HG03196 (cell line): ENCODE measurements around the gene RIMBP2.

Experiments used
- ATAC-seq: cut with Tn5 transposase; IDR thresholded peaks from one replicate; pipeline ENCODE4 v1.9.1; 2021; ENCODE audit not compliant: unreplicated experiment

Gene RIMBP2

GRCh38 chr12:130454296-130454695, 261.8 kb downstream of the RIMBP2 start:
- no peak for ATAC-seq

DNA sequence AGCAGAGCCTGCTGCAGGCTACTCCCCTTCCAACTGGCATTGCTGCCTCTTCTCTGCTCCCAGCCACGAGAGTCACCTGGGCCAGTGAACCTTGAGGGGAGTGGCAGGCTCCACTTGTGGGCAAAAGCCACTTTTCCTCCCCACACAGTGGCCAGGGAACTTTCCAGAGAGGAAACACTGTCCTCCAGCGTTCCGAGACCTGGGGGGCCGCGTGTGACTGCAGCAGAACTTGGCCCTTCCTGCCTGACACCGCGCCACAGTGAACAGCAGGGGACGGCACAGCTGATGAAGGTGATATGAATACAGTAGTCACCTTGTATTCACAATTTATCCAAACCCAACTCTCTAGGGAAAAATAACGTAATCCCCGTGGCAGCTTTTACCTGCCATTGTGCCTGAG, 263.6 kb downstream of the RIMBP2 start:
- no peak for ATAC-seq

GRCh38 chr12:130451001-130451930, 264.8 kb downstream of the RIMBP2 start:
- ATAC-seq: no peak

DNA sequence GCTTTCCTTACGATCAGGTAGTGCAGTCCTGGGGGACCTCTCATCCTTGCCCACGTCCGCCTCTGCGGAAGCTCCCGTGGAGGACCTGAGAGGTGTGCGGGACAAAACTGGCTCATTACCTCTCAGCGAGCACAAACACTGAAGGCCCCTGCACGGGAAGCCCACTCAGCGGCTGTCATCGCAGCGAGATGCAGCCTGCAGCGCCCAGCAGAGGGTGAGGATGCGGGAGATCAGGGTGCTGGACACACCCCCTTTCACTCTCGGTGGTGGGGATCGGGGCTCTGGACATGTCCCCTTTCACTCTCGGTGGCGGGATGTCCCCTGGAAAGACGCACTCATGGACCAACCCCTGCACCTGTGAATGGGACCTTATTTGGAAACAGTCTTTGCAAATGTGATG, 266.8 kb downstream of the RIMBP2 start:
- no peak for ATAC-seq

DNA sequence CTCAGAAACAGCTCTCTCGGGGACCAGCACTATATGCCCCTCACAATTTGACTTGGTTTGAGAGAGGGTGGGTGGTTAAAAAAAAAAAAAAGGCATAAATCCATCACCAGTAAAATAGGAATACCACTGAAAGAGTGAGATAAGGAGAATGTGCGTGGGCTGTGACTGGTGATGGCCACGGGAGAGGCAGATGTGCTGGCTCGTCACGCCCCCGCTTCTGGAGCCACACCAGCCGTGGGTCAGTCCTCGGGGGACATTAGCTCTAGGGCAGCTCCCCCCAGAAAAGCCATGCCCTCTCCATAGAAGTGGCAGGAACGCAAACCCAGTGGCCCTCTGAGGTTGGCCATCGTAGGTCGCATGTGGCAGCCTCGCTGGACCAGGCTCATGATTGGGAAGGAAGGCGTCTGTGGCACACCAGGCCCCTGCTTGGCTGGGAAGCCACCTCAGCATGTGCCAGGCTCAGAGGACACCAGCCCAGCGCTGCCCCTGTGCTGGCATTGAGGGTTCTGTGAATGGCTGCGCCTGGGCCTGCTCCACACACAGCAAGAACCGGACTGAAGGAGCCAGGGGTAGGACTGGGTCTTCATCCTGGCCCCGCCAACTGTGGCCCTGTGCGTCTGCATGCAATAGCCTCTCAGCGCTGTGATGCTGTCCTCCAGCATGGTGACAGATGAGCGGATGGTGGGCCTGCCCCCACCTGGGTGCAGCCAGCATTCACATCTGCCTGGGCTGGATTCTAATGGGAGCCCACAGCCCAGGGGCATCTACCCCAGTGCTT, 267.9 kb downstream of the RIMBP2 start:
- no peak for ATAC-seq

- ATAC-seq: no peak
These were observed 268.5 kb downstream of the RIMBP2 start for GRCh38 chr12:130447655-130447965.

DNA sequence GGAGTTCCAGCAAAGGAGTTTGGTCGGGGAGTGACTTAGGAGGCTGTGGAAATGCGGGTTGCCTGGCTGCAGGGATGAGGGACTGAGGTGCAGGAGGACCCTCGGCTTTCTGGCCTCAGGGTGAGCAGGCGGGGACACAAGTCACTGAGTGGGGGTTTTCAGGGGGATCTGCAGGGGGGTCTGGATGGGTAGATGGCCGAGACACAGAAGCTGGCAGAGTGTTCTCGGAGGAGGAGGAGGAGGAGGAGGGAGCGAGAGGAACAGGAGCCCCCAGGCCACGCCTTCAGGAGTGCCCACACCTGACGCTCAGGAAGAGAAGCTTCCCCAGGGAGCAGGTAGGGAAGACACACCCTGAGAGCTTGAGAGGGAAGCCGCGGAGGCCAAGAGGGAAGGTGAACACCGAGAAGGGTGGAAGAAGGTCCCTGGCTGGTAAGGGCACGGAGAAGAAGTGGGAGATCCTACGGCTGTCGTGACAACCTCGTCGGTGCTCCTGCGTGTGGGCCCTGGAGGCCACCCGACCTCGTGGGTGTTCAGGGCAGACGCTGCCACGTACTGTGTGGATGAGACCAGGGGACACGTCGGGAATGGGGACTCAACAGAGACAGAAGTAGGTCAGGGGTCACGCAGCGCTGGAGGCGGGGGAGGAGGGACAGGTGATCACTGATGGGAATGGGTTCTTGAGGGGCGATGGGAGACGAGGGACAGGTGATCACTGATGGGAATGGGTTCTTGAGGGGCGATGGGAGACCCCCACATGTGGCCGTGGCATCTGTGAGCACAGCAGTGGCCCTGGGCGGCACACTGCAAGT, 269.0 kb downstream of the RIMBP2 start:
- ATAC-seq: no peak

DNA sequence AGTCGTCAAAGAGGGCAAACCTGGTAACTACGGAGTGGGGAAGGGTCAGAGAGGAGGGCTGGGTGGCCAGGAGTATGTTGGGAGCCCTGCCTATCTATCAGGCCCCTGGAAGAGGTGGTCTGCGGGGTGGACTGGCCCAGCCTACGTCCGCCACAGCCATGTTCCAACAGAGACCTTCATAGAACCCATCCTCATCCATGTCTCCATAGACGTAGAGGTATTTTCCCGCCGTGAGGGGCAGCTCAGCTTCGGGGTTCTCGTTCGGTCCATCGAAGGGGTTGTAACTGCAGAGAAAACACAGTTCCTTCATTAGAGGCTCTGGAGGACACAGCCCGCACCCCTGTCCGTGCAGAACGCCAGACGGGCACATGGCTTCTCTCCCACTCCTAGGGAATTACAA, 271.1 kb downstream of the RIMBP2 start:
- no peak for ATAC-seq

GRCh38 chr12:130444061-130444460, 272.0 kb downstream of the RIMBP2 start:
- ATAC-seq: no peak

GRCh38 chr12:130441771-130442760, 274.0 kb downstream of the RIMBP2 start:
- ATAC-seq: no peak

- ATAC-seq: no peak
These were observed 275.6 kb downstream of the RIMBP2 start for GRCh38 chr12:130440411-130441080.

GRCh38 chr12:130439250-130439649, 276.8 kb downstream of the RIMBP2 start:
- ATAC-seq: no peak

DNA sequence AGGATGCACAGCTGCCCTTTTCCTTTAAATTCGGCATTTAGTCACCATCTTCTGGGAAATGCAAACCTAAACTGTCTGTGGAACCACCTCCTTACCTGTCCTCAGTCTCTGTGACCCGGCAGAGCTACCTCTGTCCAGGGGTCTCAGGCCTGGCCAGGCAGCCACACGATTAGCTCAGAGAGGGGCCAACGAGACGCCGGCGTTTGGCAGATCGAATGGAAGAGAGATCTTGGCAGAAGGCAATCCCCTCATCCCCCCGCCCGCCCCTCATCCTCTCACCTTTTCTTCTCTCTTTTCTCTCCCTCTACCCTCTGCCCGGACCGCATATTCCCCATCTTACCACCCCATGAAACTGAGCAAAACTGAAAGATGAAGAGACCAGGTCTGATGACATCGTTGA, 277.4 kb downstream of the RIMBP2 start:
- no peak for ATAC-seq

DNA sequence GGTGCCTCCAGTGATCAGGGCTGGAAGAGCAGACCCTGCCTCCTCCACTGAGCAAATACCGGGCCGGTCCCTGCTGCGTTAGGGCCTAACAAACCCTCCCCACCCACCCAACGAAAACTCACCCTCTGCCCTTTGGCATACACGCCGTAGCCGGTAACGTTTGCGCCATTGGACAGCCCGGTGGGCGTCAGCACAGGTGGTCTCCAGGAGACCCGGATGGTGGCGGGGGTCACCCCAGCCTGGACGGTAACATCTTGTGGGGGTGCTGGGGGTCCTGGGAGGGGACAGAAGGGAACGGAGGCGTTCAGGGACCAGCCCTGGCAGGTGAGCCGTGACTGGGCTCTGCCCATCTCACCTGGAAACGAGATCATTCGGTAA, 277.9 kb downstream of the RIMBP2 start:
- no peak for ATAC-seq

GRCh38 chr12:130437555-130438242, 278.4 kb downstream of the RIMBP2 start:
- no peak for ATAC-seq

GRCh38 chr12:130436741-130437501, 279.2 kb downstream of the RIMBP2 start:
- ATAC-seq: no peak

- ATAC-seq: no peak
These were observed 280.3 kb downstream of the RIMBP2 start for GRCh38 chr12:130435826-130436225.

DNA sequence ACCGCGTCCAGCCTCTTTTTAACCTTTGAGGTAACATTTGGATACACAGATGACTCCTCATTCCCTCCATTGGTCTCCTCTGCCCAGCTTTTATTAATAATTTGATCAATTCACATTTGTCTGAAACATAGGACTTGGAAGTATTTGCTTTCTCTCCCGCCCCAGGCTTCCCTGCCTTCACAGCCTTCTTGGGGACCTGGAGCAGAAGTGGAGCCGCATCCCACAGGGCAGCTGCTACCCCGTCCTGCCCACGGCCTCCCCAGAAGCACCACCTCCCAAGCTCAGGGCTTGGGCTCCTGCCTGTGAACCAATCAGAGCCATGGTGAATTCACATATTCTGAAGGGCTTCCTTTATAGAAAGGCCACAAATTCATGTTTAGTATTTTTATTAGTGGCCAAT, 280.8 kb downstream of the RIMBP2 start:
- no peak for ATAC-seq
